GM21526 (cell line): ENCODE results near the gene CRABP2.

Experiments used
- ATAC-seq: cut with Tn5 transposase; IDR thresholded peaks from one replicate; pipeline ENCODE4 v1.9.1; 2021; ENCODE audit warnings: moderate library complexity; ENCODE audit not compliant: unreplicated experiment, low FRiP score

Gene CRABP2

DNA sequence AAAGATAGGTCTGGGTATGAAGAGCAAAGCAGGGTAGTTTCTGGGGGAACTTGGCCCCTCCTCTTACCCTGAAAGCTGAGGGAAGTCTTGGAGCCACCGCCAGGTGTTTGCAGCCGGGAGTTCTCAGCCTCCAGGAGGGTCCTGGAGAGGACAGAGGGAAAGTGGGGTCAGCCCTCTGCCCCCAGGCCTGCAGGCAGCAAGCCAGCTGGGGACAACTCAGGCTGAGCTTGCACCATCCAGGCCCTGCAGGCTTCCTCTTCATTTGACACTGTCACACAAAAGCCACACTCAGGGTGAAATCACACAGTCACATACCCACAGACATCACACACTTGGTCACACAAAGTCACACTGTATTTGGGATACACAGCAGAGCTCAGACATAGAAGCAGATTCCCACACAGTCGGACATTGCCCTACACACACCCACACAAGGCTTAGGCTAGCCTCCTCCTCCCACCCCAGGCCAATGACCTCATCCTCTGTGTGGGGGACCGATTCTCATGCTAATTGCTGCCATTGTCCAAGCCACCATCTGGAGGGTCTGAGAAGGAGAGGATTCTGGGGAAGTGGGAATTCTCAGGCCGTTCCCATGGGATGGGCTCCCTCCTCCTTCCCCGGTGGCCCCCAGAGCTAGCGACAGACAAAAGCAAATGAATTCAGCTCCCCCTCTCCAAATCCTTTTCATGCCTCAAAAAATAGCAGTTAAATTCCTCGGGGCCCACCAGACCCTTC, 31.8 kb downstream of the CRABP2 start:
- ATAC-seq, result no peak

- no peak for ATAC-seq
Observed at GRCh38 chr1:156671804-156672203, 33.6 kb downstream of the CRABP2 start.

GRCh38 chr1:156670791-156671190, 34.6 kb downstream of the CRABP2 start:
- ATAC-seq, result no peak

DNA sequence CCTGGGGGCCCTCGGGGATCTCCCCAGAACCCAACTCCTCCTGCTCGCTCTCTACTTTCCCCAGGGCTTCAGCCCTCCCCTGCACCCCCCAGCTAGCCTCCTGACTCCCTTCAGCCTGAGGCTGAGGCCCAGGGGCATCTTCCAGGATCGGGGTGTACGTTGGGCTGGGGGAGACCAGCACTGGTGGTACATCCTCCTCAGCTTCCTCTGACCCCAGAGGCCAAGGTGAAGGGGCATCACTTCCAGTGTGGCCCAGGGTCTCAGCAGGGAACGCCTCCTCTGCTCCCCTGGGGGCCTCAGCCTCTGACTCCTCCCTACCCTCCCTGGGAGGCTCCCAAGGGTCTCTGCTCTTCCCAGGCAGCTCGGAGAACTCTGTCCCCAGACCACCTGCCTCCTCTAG, 35.0 kb downstream of the CRABP2 start:
- no peak for ATAC-seq

GRCh38 chr1:156669794-156670193, 35.6 kb downstream of the CRABP2 start:
- no peak for ATAC-seq

GRCh38 chr1:156668801-156669637, 36.4 kb downstream of the CRABP2 start:
- no peak for ATAC-seq

GRCh38 chr1:156667968-156668709, 37.2 kb downstream of the CRABP2 start:
- ATAC-seq, result no peak

- ATAC-seq, result no peak
Observed at GRCh38 chr1:156667610-156667967, 37.8 kb downstream of the CRABP2 start.

GRCh38 chr1:156666862-156667609, 38.3 kb downstream of the CRABP2 start:
- ATAC-seq, result no peak

- no peak for ATAC-seq
Observed at GRCh38 chr1:156665539-156665938, 39.8 kb downstream of the CRABP2 start.

DNA sequence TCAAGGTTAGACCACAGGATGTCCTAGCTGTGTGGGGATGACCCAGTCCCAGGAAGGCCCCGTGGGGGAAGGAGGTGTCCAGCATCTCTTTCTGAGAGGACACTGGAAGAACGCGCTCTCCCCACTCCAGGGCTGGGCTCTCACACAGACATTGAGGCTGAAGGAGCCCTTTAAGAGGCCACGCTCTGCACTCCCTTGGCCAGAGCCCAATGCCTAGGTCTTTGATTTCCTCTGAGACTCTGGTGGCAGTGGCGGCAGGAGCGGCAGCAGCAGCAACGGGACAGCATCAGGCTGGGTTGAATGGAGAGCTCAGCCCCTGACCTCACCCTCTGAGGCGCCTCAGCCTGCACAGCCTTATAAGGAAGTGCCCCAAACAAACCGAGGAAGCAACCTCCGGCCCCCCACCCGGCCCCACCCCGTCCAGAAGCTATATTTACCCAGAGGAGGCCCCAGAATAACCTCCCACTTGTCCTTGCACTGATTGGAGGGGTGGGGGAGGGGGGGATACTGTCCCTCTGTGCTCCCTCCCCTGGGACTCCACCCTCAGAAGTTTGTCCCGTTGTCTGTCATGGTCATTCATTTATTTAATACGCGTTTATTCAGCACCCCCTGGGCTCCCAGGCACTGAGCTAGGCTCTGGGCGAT, 40.5 kb downstream of the CRABP2 start:
- ATAC-seq, result no peak

GRCh38 chr1:156664046-156664766, 41.2 kb downstream of the CRABP2 start:
- ATAC-seq, result no peak

- no peak for ATAC-seq
Observed at GRCh38 chr1:156663178-156663577, 42.2 kb downstream of the CRABP2 start.

DNA sequence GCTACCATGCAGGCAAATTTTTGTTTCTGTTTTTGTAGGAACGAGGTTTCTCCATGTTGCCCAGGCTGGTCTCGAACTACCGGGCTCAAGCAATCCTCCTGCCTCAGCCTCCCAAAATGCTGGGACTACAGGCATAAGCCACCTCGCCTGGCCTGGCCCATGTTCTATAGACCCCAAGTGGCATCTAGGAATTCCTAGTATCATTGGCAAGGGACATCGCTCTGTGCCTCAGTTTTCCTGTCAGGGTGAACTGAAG, 42.7 kb downstream of the CRABP2 start:
- no peak for ATAC-seq

GRCh38 chr1:156662005-156662799, 43.2 kb downstream of the CRABP2 start:
- no peak for ATAC-seq

- no peak for ATAC-seq
Observed at GRCh38 chr1:156660752-156661112, 44.7 kb downstream of the CRABP2 start.

DNA sequence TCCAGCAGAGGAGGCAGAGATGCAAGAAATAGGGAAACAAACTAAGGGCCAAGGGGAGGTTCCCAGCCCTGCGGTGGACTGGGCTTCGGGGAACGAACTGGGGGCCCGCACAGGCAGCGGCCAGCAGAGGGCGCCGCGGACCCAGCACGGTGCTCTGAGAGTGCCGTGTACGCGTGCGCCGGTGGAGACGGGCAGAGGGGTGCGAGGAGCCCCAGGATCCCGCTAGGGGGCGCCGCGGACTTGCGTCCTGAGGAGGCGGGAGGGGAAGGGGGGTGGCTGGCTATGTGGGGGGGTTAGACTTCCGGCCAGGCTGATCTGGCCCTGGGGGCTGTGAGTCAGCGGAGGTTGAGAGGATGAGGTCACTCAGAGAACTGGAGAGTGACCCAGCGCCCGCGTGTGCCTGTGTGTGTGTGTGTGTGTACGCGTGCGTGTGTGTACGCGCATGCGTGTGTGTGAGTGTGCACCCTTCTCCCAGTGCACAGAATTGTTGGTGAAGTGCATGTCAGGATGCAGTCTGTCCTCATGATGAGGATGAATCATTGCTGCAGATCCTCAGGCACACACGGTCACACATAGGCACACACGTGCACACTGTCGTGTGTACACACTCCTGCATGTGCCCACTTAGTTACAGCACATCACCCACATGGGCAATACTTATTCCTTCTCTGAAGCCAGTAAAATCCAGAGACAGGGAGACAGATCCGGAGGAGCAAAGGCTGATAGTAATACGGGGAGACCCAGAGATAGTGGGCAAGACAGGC, 45.2 kb downstream of the CRABP2 start:
- ATAC-seq, result peak; percentile 46

DNA sequence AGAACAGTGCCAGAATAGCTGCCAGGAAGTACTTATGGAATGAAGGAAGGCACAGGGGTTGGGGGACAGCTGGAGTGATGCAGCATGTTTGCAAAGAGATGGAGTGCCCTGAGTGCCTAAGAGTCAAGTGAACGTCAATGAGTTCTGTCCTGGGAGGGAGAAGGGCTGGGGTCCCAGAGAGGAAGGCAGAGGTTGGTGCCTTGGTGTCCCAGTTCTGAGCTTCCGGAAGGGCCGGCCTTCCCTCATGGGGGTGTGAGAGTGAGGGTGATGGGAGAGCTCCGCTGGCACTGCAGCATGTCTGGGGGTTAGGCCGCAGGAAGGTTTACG, 45.8 kb downstream of the CRABP2 start:
- ATAC-seq, result no peak
